Mesothelial cell of epicardium (in vitro differentiated cells): Measurements from ENCODE around the gene POPDC3. TPM values are rescaled to one million over a fixed set of nuclear protein-coding genes. Genes with fewer than 3 reads are reported as not detected.

ENCODE experiments used
- DNase-seq, 2 experiments: peaks; one replicate each; pipeline ENCODE4 v3.0.0; 2021; ENCODE audit warnings: low spot score in 2 of 2; ENCODE audit not compliant: unreplicated experiment in 2 of 2
- H3K27ac Mint-ChIP-seq: 2 replicates; pipeline ENCODE4 v1.8.0; 2021; ENCODE audit warnings: mixed read lengths
- H3K27me3 Mint-ChIP-seq: 2 replicates; pipeline ENCODE4 v1.8.0; 2021; ENCODE audit warnings: low read depth, mixed read lengths
- H3K36me3 Mint-ChIP-seq: 2 replicates; pipeline ENCODE4 v1.8.0; 2021; ENCODE audit warnings: mixed read lengths
- H3K4me1 Mint-ChIP-seq: 2 replicates; pipeline ENCODE4 v1.8.0; 2021; ENCODE audit warnings: mixed read lengths
- H3K4me3 Mint-ChIP-seq: 2 replicates; pipeline ENCODE4 v1.8.0; 2021; ENCODE audit warnings: mild to moderate bottlenecking, moderate library complexity, mixed read lengths
- H3K9me3 Mint-ChIP-seq: 2 replicates; pipeline ENCODE4 v1.8.0; 2021; ENCODE audit warnings: mixed read lengths
- total RNA-seq: library from RNA; stranded (reverse); gene quantifications from 3 replicates; pipeline ENCODE4 v1.2.1, GENCODE V29; 2021
- TF ChIP-seq, protein P1 (sequence below): fragments of 200-600 bp; sonication (generic); IDR thresholded peaks from one replicate; pipeline ENCODE4 v1.5.0; 2021; ENCODE audit warnings: antibody characterized with exemption; ENCODE audit not compliant: unreplicated experiment

Gene POPDC3
- total RNA-seq, 1 donor from 2014 or later: 10.4 TPM

DNA sequence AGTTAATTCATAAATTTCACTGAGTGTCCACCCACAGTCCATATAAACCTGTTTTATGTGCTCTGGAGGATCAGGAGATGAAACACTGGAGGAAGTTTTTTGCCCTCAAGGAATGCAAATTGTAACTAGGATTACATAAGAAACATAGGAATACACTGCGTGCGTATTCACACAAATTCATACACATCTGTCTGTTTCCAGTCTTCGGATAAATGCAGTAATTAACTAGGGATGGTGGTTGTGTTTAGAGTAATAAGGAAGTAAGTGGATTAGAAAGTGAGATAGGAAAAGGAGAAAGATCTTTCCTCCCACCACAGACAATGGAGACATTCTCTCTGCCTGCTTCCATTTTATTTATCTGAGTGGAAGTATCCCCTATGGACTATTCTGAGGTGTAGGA is 35.7 kb upstream of the POPDC3 start:
- H3K9me3 Mint-ChIP-seq: no peaks in the 10 kb centered on the region
- peaks cover 34% of the 10 kb centered on the region for H3K4me1 Mint-ChIP-seq
- no peaks in the 10 kb centered on the region for H3K27me3 Mint-ChIP-seq
- no peak for DNase-seq
- no peaks in the 10 kb centered on the region for H3K36me3 Mint-ChIP-seq
- TF ChIP-seq, protein P1, sequence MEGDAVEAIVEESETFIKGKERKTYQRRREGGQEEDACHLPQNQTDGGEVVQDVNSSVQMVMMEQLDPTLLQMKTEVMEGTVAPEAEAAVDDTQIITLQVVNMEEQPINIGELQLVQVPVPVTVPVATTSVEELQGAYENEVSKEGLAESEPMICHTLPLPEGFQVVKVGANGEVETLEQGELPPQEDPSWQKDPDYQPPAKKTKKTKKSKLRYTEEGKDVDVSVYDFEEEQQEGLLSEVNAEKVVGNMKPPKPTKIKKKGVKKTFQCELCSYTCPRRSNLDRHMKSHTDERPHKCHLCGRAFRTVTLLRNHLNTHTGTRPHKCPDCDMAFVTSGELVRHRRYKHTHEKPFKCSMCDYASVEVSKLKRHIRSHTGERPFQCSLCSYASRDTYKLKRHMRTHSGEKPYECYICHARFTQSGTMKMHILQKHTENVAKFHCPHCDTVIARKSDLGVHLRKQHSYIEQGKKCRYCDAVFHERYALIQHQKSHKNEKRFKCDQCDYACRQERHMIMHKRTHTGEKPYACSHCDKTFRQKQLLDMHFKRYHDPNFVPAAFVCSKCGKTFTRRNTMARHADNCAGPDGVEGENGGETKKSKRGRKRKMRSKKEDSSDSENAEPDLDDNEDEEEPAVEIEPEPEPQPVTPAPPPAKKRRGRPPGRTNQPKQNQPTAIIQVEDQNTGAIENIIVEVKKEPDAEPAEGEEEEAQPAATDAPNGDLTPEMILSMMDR: no peak
- no peak overlapping the region for H3K4me3 Mint-ChIP-seq
- H3K27ac Mint-ChIP-seq: peak overlapping the region; percentile 31

DNA sequence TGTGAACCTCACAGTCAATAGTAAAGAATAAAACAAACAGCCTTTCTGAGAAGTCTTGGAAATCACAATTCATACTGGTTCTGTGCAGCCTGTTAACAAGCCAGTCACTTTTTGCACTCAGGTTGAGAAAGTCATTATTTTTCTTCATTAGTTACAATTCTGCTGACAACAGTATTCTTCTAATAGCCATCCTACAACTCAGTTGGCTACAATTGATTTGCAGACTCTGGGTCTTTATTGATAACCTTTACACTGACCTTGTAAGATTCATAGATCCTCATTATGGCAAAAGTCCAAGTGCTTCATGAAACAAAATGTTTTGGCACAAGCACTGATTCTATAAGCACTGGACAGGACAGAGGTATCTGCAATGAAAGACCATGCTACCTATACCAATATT is 34.9 kb upstream of the POPDC3 start:
- no peak overlapping the region for H3K27ac Mint-ChIP-seq
- TF ChIP-seq, protein P1: no peak
- DNase-seq: no peak
- no peaks in the 10 kb centered on the region for H3K9me3 Mint-ChIP-seq
- H3K27me3 Mint-ChIP-seq: no peaks in the 10 kb centered on the region
- H3K4me1 Mint-ChIP-seq: peaks cover 42% of the 10 kb centered on the region
- no peaks in the 10 kb centered on the region for H3K36me3 Mint-ChIP-seq
- H3K4me3 Mint-ChIP-seq: no peak overlapping the region

DNA sequence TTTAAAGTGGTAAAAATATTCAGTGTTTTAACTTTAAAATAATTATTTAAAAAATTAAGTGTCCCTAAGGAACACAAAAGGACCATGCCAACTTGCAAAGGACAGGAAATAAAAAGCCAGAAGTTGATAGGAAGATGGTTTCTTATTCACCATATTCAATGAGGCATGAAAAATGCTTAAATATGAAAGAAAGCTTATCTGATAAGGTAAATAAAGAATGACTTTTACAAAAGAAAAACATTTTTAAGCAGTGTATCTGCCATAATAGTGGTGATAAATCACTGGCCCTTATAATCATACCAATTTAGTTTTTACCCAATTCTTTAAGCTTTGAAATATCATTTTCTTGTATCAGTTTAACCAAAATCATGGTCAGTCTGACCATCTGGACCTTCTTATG is 33.5 kb upstream of the POPDC3 start:
- TF ChIP-seq, protein P1: no peak
- Mint-ChIP-seq H3K4me3 (no peak overlapping the region), H3K27me3 (no peaks in the 10 kb centered on the region), H3K4me1 (peaks cover 51% of the 10 kb centered on the region), H3K9me3 (peaks cover 4% of the 10 kb centered on the region), H3K27ac (no peak overlapping the region), H3K36me3 (no peaks in the 10 kb centered on the region)
- no peak for DNase-seq

DNA sequence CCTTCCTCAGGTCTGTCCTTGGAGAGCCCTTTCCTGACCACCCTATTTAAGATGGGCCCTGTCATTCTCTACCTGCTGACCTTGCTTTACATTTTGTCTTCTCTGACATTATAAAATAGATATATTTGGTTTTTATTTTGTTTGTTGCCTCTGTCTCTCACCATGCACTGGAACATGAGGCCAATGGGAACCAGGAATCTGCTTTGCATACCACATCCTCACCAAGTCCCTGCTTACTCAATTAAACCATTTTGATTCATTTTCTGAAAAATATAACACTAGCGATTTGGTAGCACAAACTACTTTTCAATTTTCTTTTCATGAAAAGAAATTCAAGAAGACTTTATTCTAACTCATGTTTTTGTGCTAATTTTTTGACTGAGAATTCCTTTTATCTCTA is 32.8 kb upstream of the POPDC3 start:
- Mint-ChIP-seq H3K9me3 (peaks cover 4% of the 10 kb centered on the region), H3K27me3 (no peaks in the 10 kb centered on the region), H3K36me3 (no peaks in the 10 kb centered on the region), H3K27ac (no peak overlapping the region), H3K4me1 (peaks cover 53% of the 10 kb centered on the region), H3K4me3 (no peak overlapping the region)
- TF ChIP-seq, protein P1: no peak
- DNase-seq: no peak

DNA sequence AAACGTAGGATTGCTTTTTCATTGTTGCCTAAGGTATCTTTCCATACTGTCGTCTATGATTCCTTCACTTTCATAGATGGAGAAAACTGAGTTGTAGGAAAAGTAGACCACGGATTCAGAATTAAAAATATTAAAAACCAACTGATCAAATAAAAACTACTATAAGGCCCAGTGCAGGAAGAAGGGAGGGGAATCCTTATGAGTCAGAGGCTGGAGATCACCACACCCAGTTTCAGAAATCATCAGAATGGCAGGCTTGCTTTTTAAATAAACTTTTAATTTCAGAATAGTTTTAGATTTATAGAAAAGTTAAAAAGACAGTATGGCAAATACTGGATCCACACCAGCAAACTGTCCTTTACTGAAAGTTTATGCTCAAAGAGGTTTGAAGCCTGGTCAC is 32.0 kb upstream of the POPDC3 start:
- no peak for DNase-seq
- TF ChIP-seq, protein P1: no peak

DNA sequence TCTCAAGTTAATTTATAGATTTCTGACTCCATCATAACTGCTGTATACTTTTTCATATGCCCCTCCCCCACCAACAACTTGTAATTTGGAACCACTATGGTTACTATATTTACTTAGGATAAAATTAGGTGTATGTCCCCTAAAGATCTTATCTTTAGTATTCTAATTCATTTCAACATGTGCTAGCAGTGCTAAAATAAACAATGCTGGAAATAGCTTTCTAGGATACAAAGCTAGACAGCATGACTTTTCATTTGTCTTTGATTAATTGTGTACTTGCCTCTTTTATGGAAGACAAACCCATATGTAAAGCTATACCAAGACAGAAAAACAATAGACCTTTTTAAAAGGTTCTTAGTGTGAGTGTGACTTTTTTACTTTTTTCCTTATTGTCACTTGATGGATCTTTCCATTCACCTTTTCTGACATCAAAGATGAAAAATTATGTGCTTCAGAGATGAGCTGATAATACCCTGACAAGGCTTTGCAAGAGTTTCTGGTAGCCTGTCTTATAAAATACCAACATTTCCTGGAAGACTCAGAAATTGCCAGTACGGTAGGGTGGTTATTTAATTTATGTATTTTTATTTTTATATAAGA is 31.2 kb upstream of the POPDC3 start:
- H3K27ac Mint-ChIP-seq: no peak overlapping the region
- H3K9me3 Mint-ChIP-seq: peaks cover 4% of the 10 kb centered on the region

More for the DNA sequence above, 32.0 kb upstream of the POPDC3 start:
- peaks cover 57% of the 10 kb centered on the region for H3K4me1 Mint-ChIP-seq
- H3K27ac Mint-ChIP-seq: no peak overlapping the region
- H3K9me3 Mint-ChIP-seq: peaks cover 4% of the 10 kb centered on the region
- H3K4me3 Mint-ChIP-seq: no peak overlapping the region
- H3K27me3 Mint-ChIP-seq: no peaks in the 10 kb centered on the region
- no peaks in the 10 kb centered on the region for H3K36me3 Mint-ChIP-seq

More for the DNA sequence above, 31.2 kb upstream of the POPDC3 start:
- Mint-ChIP-seq H3K4me3 (no peak overlapping the region), H3K36me3 (no peaks in the 10 kb centered on the region), H3K27me3 (no peaks in the 10 kb centered on the region), H3K4me1 (peaks cover 62% of the 10 kb centered on the region)
- TF ChIP-seq, protein P1: no peak
- no peak for DNase-seq
